ENCODE measurements around the gene CLUH. TPM values are rescaled to one million over a fixed set of nuclear protein-coding genes. Genes with fewer than 3 reads are reported as not detected.

CLUH gene
- total and polyA plus RNA-seq, 12 donors, result 55.6 to 198 (median 167) TPM

DNA sequence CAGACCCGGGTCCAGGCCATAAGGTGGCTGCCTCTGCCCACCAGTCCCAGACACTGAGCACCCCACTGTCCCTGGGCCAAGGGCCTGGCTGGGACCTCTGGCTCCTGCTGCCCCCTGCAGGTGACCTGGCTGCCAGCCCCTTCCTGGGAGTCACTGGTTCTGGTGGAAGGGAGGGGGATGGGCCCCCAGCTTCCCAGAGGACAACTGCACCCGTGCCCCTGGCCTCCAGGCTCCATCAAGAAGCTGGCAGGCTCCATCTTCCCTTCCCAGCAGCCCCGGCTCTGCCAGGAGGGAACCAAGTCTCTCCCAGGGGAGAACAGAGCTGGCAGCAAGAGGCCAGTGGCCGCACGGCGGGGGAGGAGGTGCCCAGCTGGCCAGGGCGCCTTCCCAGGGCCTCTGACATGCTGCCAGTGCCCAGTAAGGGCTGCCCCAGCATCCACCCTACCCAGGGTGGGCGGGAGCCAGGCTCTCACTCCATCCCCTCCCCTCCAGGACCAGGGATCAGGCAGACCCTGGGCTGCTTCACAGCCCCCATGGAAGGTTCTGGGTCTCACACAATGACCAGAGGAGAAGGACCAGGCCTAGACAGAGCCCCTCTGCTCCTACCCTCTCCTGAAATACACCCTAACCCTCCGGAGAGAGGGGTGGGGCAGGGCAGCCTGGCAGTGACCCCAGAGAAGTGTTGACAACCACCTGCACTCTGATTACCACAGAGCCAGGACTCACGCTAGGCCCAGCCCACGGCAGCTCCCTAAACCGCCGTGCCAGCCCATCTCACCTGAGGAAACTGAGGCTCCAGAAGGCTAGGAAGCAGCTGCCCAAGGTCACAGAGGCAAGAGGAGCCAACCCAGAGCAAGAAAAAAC, 3.6 kb downstream of the CLUH start:
- Histone ChIP-seq H3K4me3 (peak overlapping the region; percentile 20 to 99 (median 64)), H3K36me3 (peaks cover 0 to 16% (median 7%) of the 10 kb centered on the region in 9 donors), H3K4me1 (peaks cover 19 to 78% (median 64%) of the 10 kb centered on the region in 9 donors), H3K27me3 (no peaks in the 10 kb centered on the region), H3K9me3 (no peaks in the 10 kb centered on the region), H3K27ac (peak overlapping the region; percentile 70 to 99 (median 92))
- DNase-seq (peak; percentile 81 to 83), ATAC-seq (peak; percentile 23 to 73 (median 64))
- intact Hi-C loops (cut with DNase I), result loop anchor here in 1 of 10 donors (10.0 kb wide), 1 partner anchor 313 kb away; no protein-coding TSS in a partner anchor
- TF ChIP-seq, protein P1, sequence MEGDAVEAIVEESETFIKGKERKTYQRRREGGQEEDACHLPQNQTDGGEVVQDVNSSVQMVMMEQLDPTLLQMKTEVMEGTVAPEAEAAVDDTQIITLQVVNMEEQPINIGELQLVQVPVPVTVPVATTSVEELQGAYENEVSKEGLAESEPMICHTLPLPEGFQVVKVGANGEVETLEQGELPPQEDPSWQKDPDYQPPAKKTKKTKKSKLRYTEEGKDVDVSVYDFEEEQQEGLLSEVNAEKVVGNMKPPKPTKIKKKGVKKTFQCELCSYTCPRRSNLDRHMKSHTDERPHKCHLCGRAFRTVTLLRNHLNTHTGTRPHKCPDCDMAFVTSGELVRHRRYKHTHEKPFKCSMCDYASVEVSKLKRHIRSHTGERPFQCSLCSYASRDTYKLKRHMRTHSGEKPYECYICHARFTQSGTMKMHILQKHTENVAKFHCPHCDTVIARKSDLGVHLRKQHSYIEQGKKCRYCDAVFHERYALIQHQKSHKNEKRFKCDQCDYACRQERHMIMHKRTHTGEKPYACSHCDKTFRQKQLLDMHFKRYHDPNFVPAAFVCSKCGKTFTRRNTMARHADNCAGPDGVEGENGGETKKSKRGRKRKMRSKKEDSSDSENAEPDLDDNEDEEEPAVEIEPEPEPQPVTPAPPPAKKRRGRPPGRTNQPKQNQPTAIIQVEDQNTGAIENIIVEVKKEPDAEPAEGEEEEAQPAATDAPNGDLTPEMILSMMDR (IDR thresholded peaks at IDR 0.05), result peak; percentile 27 to 70 (median 54)
- 42 to 49% methylated on average over 13 of the region's 13 CpGs for WGBS, 2 donors

DNA sequence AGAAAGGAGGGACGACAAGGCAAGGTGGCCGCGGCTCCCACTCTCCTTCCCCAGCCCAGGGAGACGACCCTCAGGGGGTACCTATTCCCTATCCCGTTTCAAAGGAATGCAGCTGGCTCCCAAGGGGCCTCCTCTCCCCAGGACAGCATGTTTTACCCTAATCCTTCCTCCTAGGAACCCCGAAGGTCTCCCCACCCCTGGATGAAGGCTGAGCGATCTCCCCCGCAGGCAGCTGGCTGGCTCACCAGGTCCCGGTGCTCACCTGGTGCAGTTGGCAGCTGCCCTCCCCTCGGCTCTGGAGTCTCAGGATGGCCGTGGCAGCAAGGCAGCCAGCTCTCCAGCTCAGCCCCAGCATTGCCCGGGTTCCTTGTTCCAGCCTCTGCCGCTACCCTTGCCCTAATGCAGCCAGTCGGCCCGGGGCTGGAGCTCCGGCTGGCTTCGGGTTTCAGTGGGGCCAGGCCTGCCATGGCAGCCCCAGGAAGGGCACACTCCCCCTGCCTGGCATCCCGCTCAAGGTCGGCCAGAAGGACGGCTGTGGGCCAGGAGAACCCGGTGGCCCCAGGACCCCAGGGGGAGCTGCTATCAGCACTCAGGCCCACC, 4.6 kb downstream of the CLUH start:
- H3K4me3 ChIP-seq, result peak overlapping the region; percentile 20 to 99 (median 64)

DNA sequence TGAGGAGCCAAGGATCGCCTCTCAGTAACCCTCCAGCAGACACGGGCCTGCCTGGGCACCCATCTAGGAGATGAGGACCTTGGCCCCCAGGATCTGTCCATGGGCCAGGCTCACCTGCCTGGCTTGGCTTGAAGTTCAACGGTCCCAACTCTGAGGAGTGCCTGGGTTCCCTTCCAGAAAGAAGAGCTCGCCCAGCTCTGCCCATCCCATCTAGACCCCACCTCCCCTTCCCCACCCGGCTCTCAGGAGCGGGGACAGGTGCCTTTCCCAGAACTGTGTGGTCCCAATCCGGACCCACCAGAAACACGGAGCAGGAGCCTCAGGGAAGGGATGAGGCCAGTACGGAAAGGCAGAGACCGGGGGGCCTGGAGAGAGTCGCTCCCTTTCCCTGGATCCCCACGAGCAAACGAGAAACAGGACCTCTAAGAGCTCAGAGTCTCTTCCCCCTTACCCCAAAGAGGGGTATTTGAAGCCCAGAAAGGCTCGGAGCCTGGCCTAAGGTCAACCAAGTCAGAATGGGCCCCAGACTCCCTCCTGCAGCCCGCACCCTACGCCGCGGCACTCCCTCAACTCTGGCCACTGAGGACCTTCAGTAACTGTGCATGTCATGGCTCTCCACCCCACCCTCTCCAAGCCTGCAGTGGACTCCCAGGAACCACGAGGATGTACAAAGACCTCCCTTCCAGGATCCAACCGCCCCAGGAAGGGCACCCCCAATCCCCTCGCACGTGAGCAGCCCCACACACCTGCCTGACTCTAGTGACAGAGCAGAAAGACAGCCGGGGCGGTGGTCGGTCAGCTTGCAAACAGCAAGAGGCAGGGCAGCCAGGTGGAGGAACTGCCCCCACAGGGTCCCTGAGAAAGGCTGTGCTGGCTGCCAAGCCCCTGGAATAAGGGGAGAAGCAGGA, 5.4 kb downstream of the CLUH start:
- Histone ChIP-seq H3K4me3 (peak overlapping the region; percentile 20 to 99 (median 64)), H3K27me3 (no peaks in the 10 kb centered on the region), H3K27ac (peak overlapping the region; percentile 70 to 99 (median 92)), H3K4me1 (peaks cover 15 to 69% (median 53%) of the 10 kb centered on the region in 9 donors), H3K9me3 (no peaks in the 10 kb centered on the region), H3K36me3 (peaks cover 0 to 35% (median 25%) of the 10 kb centered on the region in 9 donors)
- DNase-seq (no peak), ATAC-seq (peak in 1 of 8 donors; percentile 18)
- 72% methylated on average over 24 to 25 of the region's 25 CpGs for WGBS, 2 donors
- intact Hi-C loops (cut with DNase I), result loop anchor here in 1 of 10 donors (10.0 kb wide), 1 partner anchor 311 kb away; no protein-coding TSS in a partner anchor
- TF ChIP-seq, protein P1 (IDR thresholded peaks at IDR 0.05), result no peak

More for the DNA sequence above, 4.6 kb downstream of the CLUH start:
- TF ChIP-seq, protein P1 (IDR thresholded peaks at IDR 0.05), result no peak
- WGBS, 2 donors, result 44 to 56% methylated on average over 20 to 21 of the region's 21 CpGs
- Histone ChIP-seq H3K36me3 (peaks cover 0 to 26% (median 16%) of the 10 kb centered on the region in 9 donors), H3K27ac (peak overlapping the region; percentile 70 to 99 (median 92)), H3K27me3 (no peaks in the 10 kb centered on the region), H3K9me3 (no peaks in the 10 kb centered on the region), H3K4me1 (peaks cover 15 to 69% (median 54%) of the 10 kb centered on the region in 9 donors)
- intact Hi-C loops (cut with DNase I), result loop anchor here in 1 of 10 donors (10.0 kb wide), 1 partner anchor 312 kb away; no protein-coding TSS in a partner anchor
- DNase-seq (no peak), ATAC-seq (peak in 7 of 8 donors; percentile 3 to 41 (median 32))
